WTC11 (cell line): Measurements from ENCODE around the gene RAD54L2. TPM values are rescaled to one million over a fixed set of nuclear protein-coding genes. Genes with fewer than 3 reads are reported as not detected.
"Not testable (repeated sequence)": the region's sequence is repeated elsewhere in the genome, so short reads cannot be mapped to it uniquely, and the experiment has no call there.

Source experiments
- ATAC-seq: fragments of 200-7000 bp; cut with Tn5 transposase; 2 replicates; pipeline ENCODE4 v1.10.0; 2021; ENCODE audit warnings: mild to moderate bottlenecking, moderate library complexity
- CTCF ChIA-PET: fragments of 300-600 bp; sonication (Branson Sonifier 250); formaldehyde crosslinking; loops from one replicate; lab custom pipeline; 2021; ENCODE audit warnings: antibody characterized with exemption; lab: Charles Lee
- POLR2A ChIA-PET: fragments of 350-600 bp; sonication (Branson Sonifier 250); formaldehyde crosslinking; loops from one replicate; lab custom pipeline; 2021; ENCODE audit warnings: antibody characterized with exemption; lab: Charles Lee
- DNase-seq: peaks from one replicate; pipeline ENCODE4 v3.0.0; 2021; ENCODE audit warnings: low spot score
- H3K27ac Mint-ChIP-seq: 2 replicates; pipeline ENCODE4 v1.8.0; 2021; ENCODE audit warnings: mixed read lengths
- H3K27me3 Mint-ChIP-seq: 2 replicates; pipeline ENCODE4 v1.8.0; 2021; ENCODE audit warnings: low read depth, mild to moderate bottlenecking, moderate library complexity, mixed read lengths
- H3K36me3 Mint-ChIP-seq: 2 replicates; pipeline ENCODE4 v1.8.0; 2021; ENCODE audit warnings: mixed read lengths
- H3K4me1 Mint-ChIP-seq: 2 replicates; pipeline ENCODE4 v1.8.0; 2022; ENCODE audit warnings: mixed read lengths
- H3K4me3 Mint-ChIP-seq: 2 replicates; pipeline ENCODE4 v1.8.0; 2021; ENCODE audit warnings: mild to moderate bottlenecking, moderate library complexity, mixed read lengths
- H3K9me3 Mint-ChIP-seq: 2 replicates; pipeline ENCODE4 v1.8.0; 2021; ENCODE audit warnings: mixed read lengths
- ATF1 ChIP-seq: sonication (generic); formaldehyde crosslinking; IDR thresholded peaks from 2 replicates; pipeline ENCODE4 v1.8.1; 2023; ENCODE audit warnings: mild to moderate bottlenecking, moderate library complexity, missing genetic modification reagents
- CREB1 ChIP-seq: sonication (generic); formaldehyde crosslinking; IDR thresholded peaks from 2 replicates; pipeline ENCODE4 v1.8.0; 2023; ENCODE audit warnings: mild to moderate bottlenecking, missing genetic modification reagents
- FOXP1 ChIP-seq: sonication (generic); formaldehyde crosslinking; IDR thresholded peaks from 2 replicates; pipeline ENCODE4 v1.8.0; 2022; ENCODE audit warnings: missing genetic modification reagents, mild to moderate bottlenecking, moderate library complexity, borderline replicate concordance
- HMGA2 ChIP-seq: fragments of 250-450 bp; sonication (Bioruptor Pico); IDR thresholded peaks from 2 replicates; pipeline ENCODE4 v1.4.0; 2021; ENCODE audit warnings: mild to moderate bottlenecking, moderate library complexity
- NR3C1 ChIP-seq: sonication (generic); formaldehyde crosslinking; conservative IDR thresholded peaks from 2 replicates; pipeline ENCODE4 v1.8.1; 2023; ENCODE audit warnings: low read depth, mild to moderate bottlenecking, missing genetic modification reagents
- TEAD4 ChIP-seq: sonication (generic); formaldehyde crosslinking; IDR thresholded peaks from 2 replicates; pipeline ENCODE4 v1.8.0; 2022; ENCODE audit warnings: mild to moderate bottlenecking, missing genetic modification reagents
- ZNF121 ChIP-seq: sonication (generic); formaldehyde crosslinking; IDR thresholded peaks from 2 replicates; pipeline ENCODE4 v1.8.0; 2023; ENCODE audit warnings: missing genetic modification reagents
- ZNF219 ChIP-seq: sonication (generic); formaldehyde crosslinking; IDR thresholded peaks from 2 replicates; pipeline ENCODE4 v1.8.0; 2023; ENCODE audit warnings: missing genetic modification reagents, mild to moderate bottlenecking, borderline replicate concordance
- ZNF423 ChIP-seq: fragments of 250-450 bp; sonication (Bioruptor Pico); IDR thresholded peaks from 2 replicates; pipeline ENCODE4 v2.1.2; 2022; ENCODE audit warnings: mild to moderate bottlenecking, moderate library complexity
- ZNF671 ChIP-seq: fragments of 250-450 bp; sonication (Bioruptor Pico); IDR thresholded peaks from 2 replicates; pipeline ENCODE4 v1.8.0; 2021; ENCODE audit warnings: mild to moderate bottlenecking
- total RNA-seq: library from RNA; stranded (reverse); gene quantifications from 3 replicates; pipeline ENCODE4 v1.2.3, GENCODE V29; 2021
- TF ChIP-seq, protein P1 (sequence below): fragments of 250-450 bp; sonication (Bioruptor Pico); IDR thresholded peaks from 2 replicates; pipeline ENCODE4 v2.1.2; 2022; ENCODE audit warnings: mild to moderate bottlenecking, moderate library complexity
- TF ChIP-seq, protein P2 (sequence below): fragments of 250-450 bp; sonication (Bioruptor Pico); IDR thresholded peaks from 2 replicates; pipeline ENCODE4 v1.9.0; 2021; ENCODE audit warnings: moderate library complexity, mild to moderate bottlenecking, inconsistent platforms, borderline replicate concordance
- TF ChIP-seq, protein P3 (sequence below): fragments of 250-450 bp; sonication (Bioruptor Pico); IDR thresholded peaks from 2 replicates; pipeline ENCODE4 v1.8.0; 2021; ENCODE audit warnings: mild to moderate bottlenecking
- TF ChIP-seq, protein P4 (sequence below): sonication (generic); formaldehyde crosslinking; IDR thresholded peaks from 2 replicates; pipeline ENCODE4 v1.8.0; 2022; ENCODE audit warnings: mild to moderate bottlenecking, missing genetic modification reagents
- TF ChIP-seq, protein P5 (sequence below): sonication (generic); formaldehyde crosslinking; IDR thresholded peaks from 2 replicates; pipeline ENCODE4 v1.8.0; 2023; ENCODE audit warnings: missing genetic modification reagents
- TF ChIP-seq, protein P6 (sequence below): sonication (generic); formaldehyde crosslinking; IDR thresholded peaks from 2 replicates; pipeline ENCODE4 v1.8.1; 2023; ENCODE audit warnings: mild to moderate bottlenecking, missing genetic modification reagents

RAD54L2 gene
- total RNA-seq, 1 experiment from 2014 or later, result 29.5 TPM

DNA sequence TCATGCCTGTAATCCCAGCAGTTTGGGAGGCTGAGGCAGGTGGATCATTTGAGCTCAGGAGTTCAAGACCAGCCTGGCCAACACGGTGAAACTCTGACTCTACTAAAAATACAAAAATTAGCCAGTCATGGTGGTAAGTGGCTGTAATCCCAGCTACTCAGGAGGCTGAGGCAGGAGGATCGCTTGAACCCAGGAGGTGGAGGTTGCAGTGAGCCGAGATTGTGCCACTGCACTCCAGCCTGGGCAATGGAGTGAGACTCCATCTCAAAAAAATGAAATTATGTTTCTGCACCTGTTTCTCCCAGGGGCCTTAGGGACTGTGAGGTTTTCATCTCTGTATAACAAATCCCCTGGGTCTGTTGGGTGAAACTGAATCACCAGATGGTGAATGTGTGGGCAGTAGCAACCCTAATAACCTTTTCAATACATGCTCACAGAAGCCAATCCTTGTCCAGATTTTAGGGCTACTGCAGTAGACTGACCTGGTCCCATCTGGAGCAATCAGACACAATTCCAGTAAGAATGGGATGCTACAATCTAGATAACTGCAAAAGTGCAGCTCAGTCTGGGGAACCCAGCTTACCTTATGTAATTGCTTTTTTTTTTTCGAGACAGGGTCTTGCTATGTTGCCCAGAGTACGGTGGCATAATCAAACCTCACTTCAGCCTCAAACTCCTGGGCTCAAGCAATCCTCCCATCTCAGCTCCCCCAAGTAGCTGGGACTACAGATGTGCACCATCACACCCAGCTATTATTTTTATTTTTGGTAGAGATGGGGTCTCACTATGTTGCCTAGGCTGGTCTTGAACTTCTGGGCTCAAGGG, 17.4 kb upstream of the RAD54L2 start:
- DNase-seq, H3K9me3 Mint-ChIP-seq, H3K27me3 Mint-ChIP-seq, H3K4me3 Mint-ChIP-seq, H3K4me1 Mint-ChIP-seq, H3K36me3 Mint-ChIP-seq, POLR2A ChIA-PET, ATAC-seq, H3K27ac Mint-ChIP-seq: not testable (repeated sequence)
- CTCF ChIA-PET, result interaction anchor here (0.8 to 1.6 kb wide), 4 partner anchors 19 to 169 kb away, joined by 3 to 6 read pairs (median 3); no protein-coding TSS in a partner anchor

DNA sequence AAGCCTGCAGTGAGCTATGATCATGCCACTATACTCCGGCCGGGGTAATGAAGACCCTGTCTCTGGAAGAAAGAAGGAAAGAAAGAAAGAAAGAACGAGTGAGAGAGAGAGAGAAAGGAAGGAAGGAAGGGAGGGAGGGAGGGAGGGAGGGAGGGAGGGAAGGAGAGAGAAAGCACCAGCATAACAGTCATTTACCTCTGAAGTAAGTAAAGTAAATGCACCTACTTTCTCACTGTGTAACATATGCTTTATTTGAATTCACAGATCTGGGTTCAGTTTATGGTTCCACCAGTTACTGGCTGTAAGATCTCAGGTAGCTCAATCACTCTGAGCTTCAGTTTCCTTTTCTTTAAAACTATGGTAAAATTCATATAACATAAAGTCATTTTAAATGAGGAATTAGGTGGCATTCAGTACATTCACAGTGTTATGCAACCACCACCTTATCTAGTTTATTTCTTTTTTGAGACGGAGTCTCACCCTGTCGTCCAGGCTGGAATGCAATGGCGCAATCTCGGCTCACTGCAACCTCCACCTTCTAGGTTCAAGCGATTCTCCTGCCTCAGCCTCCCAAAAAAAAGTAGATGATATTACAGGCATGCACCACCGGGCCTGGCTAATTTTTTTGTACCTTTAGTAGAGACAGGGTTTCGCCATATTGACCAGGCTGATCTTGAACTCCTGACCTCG, 16.1 kb upstream of the RAD54L2 start:
- CTCF ChIA-PET, result interaction anchor here (1.4 to 1.6 kb wide), 2 partner anchors 21 to 147 kb away, joined by 3 to 6 read pairs; no protein-coding TSS in a partner anchor
- ATAC-seq (no peak), DNase-seq (no peak)
- TF ChIP-seq HMGA2 (no peak), FOXP1 (no peak), CREB1 (CRISPR knock-in tag) (no peak), ATF1 (no peak), ZNF671 (CRISPR knock-in tag) (no peak), TEAD4 (CRISPR knock-in tag) (no peak), ZNF423 (CRISPR knock-in tag) (no peak), ZNF219 (CRISPR knock-in tag) (no peak), ZNF121 (CRISPR knock-in tag) (no peak), NR3C1 (CRISPR knock-in tag) (no peak)
- TF ChIP-seq, protein P1, sequence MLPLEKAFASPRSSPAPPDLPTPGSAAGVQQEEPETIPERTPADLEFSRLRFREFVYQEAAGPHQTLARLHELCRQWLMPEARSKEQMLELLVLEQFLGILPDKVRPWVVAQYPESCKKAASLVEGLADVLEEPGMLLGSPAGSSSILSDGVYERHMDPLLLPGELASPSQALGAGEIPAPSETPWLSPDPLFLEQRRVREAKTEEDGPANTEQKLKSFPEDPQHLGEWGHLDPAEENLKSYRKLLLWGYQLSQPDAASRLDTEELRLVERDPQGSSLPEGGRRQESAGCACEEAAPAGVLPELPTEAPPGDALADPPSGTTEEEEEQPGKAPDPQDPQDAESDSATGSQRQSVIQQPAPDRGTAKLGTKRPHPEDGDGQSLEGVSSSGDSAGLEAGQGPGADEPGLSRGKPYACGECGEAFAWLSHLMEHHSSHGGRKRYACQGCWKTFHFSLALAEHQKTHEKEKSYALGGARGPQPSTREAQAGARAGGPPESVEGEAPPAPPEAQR (CRISPR knock-in tag), result no peak
- TF ChIP-seq, protein P2, sequence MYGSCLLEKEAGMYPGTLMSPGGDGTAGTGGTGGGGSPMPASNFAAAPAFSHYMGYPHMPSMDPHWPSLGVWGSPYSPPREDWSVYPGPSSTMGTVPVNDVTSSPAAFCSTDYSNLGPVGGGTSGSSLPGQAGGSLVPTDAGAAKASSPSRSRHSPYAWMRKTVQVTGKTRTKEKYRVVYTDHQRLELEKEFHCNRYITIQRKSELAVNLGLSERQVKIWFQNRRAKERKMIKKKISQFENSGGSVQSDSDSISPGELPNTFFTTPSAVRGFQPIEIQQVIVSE (CRISPR knock-in tag), result no peak
- TF ChIP-seq, protein P3, sequence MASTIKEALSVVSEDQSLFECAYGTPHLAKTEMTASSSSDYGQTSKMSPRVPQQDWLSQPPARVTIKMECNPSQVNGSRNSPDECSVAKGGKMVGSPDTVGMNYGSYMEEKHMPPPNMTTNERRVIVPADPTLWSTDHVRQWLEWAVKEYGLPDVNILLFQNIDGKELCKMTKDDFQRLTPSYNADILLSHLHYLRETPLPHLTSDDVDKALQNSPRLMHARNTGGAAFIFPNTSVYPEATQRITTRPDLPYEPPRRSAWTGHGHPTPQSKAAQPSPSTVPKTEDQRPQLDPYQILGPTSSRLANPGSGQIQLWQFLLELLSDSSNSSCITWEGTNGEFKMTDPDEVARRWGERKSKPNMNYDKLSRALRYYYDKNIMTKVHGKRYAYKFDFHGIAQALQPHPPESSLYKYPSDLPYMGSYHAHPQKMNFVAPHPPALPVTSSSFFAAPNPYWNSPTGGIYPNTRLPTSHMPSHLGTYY (CRISPR knock-in tag), result no peak
- TF ChIP-seq, protein P4, sequence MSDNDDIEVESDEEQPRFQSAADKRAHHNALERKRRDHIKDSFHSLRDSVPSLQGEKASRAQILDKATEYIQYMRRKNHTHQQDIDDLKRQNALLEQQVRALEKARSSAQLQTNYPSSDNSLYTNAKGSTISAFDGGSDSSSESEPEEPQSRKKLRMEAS (CRISPR knock-in tag), result no peak
- TF ChIP-seq, protein P5, sequence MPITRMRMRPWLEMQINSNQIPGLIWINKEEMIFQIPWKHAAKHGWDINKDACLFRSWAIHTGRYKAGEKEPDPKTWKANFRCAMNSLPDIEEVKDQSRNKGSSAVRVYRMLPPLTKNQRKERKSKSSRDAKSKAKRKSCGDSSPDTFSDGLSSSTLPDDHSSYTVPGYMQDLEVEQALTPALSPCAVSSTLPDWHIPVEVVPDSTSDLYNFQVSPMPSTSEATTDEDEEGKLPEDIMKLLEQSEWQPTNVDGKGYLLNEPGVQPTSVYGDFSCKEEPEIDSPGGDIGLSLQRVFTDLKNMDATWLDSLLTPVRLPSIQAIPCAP (CRISPR knock-in tag), result no peak
- TF ChIP-seq, protein P6, sequence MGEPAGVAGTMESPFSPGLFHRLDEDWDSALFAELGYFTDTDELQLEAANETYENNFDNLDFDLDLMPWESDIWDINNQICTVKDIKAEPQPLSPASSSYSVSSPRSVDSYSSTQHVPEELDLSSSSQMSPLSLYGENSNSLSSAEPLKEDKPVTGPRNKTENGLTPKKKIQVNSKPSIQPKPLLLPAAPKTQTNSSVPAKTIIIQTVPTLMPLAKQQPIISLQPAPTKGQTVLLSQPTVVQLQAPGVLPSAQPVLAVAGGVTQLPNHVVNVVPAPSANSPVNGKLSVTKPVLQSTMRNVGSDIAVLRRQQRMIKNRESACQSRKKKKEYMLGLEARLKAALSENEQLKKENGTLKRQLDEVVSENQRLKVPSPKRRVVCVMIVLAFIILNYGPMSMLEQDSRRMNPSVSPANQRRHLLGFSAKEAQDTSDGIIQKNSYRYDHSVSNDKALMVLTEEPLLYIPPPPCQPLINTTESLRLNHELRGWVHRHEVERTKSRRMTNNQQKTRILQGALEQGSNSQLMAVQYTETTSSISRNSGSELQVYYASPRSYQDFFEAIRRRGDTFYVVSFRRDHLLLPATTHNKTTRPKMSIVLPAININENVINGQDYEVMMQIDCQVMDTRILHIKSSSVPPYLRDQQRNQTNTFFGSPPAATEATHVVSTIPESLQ, result no peak
- Mint-ChIP-seq H3K36me3 (no peaks in the 10 kb centered on the region), H3K4me3 (no peak overlapping the region), H3K27ac (no peak overlapping the region), H3K9me3 (no peaks in the 10 kb centered on the region), H3K4me1 (no peaks in the 10 kb centered on the region), H3K27me3 (no peaks in the 10 kb centered on the region)
- POLR2A ChIA-PET, result no interaction called here

DNA sequence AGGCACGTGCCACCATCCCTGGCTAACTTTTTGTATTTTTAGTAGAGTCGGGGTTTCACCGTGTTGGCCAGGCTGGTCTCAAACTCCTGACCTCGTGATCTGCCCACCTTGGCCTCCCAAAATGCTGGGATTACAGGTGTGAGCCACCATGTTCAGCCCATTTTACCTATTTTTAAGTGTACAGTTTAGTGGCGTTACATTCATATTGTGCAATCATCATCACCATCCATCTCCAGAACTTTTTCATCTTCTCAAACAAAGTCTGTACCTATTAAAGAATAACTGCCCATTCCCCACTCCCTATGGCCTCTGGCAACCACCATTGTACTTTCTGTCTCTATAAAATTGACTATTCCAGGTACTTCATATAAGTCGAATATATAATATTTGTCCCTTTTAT, 13.6 kb upstream of the RAD54L2 start:
- CTCF ChIA-PET, result interaction anchor here (1.0 kb wide), 1 partner anchor 157 kb away, joined by 3 read pairs; no protein-coding TSS in a partner anchor
- POLR2A ChIA-PET, H3K4me1 Mint-ChIP-seq, H3K27me3 Mint-ChIP-seq, H3K36me3 Mint-ChIP-seq, ATAC-seq, H3K27ac Mint-ChIP-seq, H3K4me3 Mint-ChIP-seq, H3K9me3 Mint-ChIP-seq, DNase-seq: not testable (repeated sequence)
